ENCODE data around the gene IGF2BP3. TPM values are rescaled to one million over a fixed set of nuclear protein-coding genes. Genes with fewer than 3 reads are reported as not detected.
A peak's percentile ranks its signal among the peaks of the same experiment; 100 is the strongest.
"Not testable (repeated sequence)": the region's sequence is repeated elsewhere in the genome, so short reads cannot be mapped to it uniquely, and the experiment has no call there.

The IGF2BP3 gene
- total RNA-seq, 1 experiment from 2014 or later, result 63.3 TPM

GRCh38 chr7:23343102-23343501, 127.2 kb downstream of the IGF2BP3 start:
- no peak for DNase-seq (ENCODE audit: low read depth)

- DNase-seq (ENCODE audit: low read depth), result no peak
Measured at GRCh38 chr7:23341846-23342598, 128.3 kb downstream of the IGF2BP3 start.

- no peak for DNase-seq (ENCODE audit: low read depth)
Measured at GRCh38 chr7:23338863-23339262, 131.4 kb downstream of the IGF2BP3 start.

GRCh38 chr7:23338439-23338838, 131.9 kb downstream of the IGF2BP3 start:
- DNase-seq (ENCODE audit: low read depth), result no peak

GRCh38 chr7:23337374-23337773, 132.9 kb downstream of the IGF2BP3 start:
- no peak for DNase-seq (ENCODE audit: low read depth)

- DNase-seq (ENCODE audit: low read depth), result no peak
Measured at GRCh38 chr7:23336799-23337283, 133.4 kb downstream of the IGF2BP3 start.

GRCh38 chr7:23336086-23336485, 134.2 kb downstream of the IGF2BP3 start:
- no peak for DNase-seq (ENCODE audit: low read depth)

- DNase-seq (ENCODE audit: low read depth), result no peak
Measured at GRCh38 chr7:23335621-23336020, 134.7 kb downstream of the IGF2BP3 start.

GRCh38 chr7:23335136-23335535, 135.2 kb downstream of the IGF2BP3 start:
- DNase-seq (ENCODE audit: low read depth), result no peak

- peak; percentile 98 for DNase-seq (ENCODE audit: low read depth)
Measured at GRCh38 chr7:23334482-23335056, 135.7 kb downstream of the IGF2BP3 start.

GRCh38 chr7:23333671-23334246, 136.5 kb downstream of the IGF2BP3 start:
- peak; percentile 98 for DNase-seq (ENCODE audit: low read depth)

- DNase-seq (ENCODE audit: low read depth), result peak; percentile 69
Measured at GRCh38 chr7:23332910-23333612, 137.2 kb downstream of the IGF2BP3 start.

- no peak for DNase-seq (ENCODE audit: low read depth)
Measured at GRCh38 chr7:23332193-23332592, 138.1 kb downstream of the IGF2BP3 start.

GRCh38 chr7:23331132-23331531, 139.2 kb downstream of the IGF2BP3 start:
- no peak for DNase-seq (ENCODE audit: low read depth)

GRCh38 chr7:23315366-23315765, 154.9 kb downstream of the IGF2BP3 start:
- DNase-seq (ENCODE audit: low read depth), result peak; percentile 67

GRCh38 chr7:23312141-23312540, 158.2 kb downstream of the IGF2BP3 start:
- not testable (repeated sequence) for DNase-seq (ENCODE audit: low read depth)

GRCh38 chr7:23308754-23309153, 161.5 kb downstream of the IGF2BP3 start:
- no peak for DNase-seq (ENCODE audit: low read depth)

GRCh38 chr7:23306936-23307521, 163.3 kb downstream of the IGF2BP3 start:
- no peak for DNase-seq (ENCODE audit: low read depth)

- DNase-seq (ENCODE audit: low read depth), result peak; percentile 29
Measured at GRCh38 chr7:23299770-23300300, 170.5 kb downstream of the IGF2BP3 start.

- peak; percentile 99 for DNase-seq (ENCODE audit: low read depth)
Measured at GRCh38 chr7:23298885-23299769, 171.2 kb downstream of the IGF2BP3 start, which contains the start of gene MALSU1. Gene MALSU1, plus strand, starts transcription at chr7:23299339. Its CDS starts 14 bp downstream, at chr7:23299353.

Data from LHCN-M2 (cell line).